Measurements from ENCODE around the gene UBN1.

UBN1 gene

DNA sequence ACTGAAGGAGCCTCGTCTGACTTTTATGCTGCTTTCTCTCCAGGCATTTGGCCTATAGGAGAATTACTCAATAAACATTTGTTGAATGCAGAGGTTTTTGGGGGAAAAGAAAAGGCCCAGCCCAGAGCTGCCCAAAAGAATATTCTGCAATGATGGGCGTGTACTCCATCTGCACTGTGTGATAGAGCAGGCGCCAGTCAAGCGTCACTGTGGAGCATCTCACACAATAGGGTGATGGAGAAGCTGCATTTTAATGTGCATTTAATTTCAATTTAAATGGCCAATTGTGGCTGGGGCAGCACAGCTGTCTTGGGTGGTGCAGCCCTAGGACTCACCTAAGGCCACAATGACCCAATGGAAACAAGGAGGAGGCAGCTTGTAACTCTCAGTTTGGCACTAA, 20.8 kb upstream of the UBN1 start:
- Histone ChIP-seq H3K4me3 (ENCODE audit: low read depth in 1 of 2, low read length in 1 of 2) (no peak overlapping the region), H3K4me1 (ENCODE audit: control insufficient read depth in 1 of 2, insufficient read depth in 1 of 2, low read depth in 1 of 2, low read length in 1 of 2) (no peaks in the 10 kb centered on the region), H3K27ac (no peak overlapping the region), H3K9me3 (no peaks in the 10 kb centered on the region), H3K36me3 (peaks cover 99% of the 10 kb centered on the region), H3K27me3 (no peaks in the 10 kb centered on the region)
- TF ChIP-seq CTCF (IDR thresholded peaks at IDR 0.05) = no peak

DNA sequence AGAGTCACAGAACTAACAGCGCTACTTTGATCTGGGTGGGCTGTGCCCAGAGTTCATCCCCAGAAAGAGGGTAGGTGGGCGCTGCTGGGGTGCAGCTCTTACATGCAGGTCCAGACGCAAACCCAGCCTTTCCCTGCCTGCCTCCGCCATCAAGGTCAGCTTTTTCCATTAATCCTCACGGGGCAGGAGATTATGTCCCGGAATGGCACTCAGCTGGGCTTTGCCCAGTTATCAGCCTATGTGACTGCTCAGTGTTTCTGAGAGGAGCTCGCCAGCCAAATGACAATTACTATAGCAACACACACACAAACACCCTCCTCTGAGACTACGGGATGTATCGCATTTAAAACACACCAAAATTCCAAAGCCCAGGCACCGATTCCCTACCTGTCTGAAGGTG, 20.3 kb upstream of the UBN1 start:
- TF ChIP-seq CTCF (IDR thresholded peaks at IDR 0.05) = no peak
- Histone ChIP-seq H3K4me1 (ENCODE audit: control insufficient read depth in 1 of 2, insufficient read depth in 1 of 2, low read depth in 1 of 2, low read length in 1 of 2) (no peaks in the 10 kb centered on the region), H3K27ac (no peak overlapping the region), H3K9me3 (no peaks in the 10 kb centered on the region), H3K36me3 (peaks cover 99% of the 10 kb centered on the region), H3K4me3 (ENCODE audit: low read depth in 1 of 2, low read length in 1 of 2) (no peak overlapping the region), H3K27me3 (no peaks in the 10 kb centered on the region)

DNA sequence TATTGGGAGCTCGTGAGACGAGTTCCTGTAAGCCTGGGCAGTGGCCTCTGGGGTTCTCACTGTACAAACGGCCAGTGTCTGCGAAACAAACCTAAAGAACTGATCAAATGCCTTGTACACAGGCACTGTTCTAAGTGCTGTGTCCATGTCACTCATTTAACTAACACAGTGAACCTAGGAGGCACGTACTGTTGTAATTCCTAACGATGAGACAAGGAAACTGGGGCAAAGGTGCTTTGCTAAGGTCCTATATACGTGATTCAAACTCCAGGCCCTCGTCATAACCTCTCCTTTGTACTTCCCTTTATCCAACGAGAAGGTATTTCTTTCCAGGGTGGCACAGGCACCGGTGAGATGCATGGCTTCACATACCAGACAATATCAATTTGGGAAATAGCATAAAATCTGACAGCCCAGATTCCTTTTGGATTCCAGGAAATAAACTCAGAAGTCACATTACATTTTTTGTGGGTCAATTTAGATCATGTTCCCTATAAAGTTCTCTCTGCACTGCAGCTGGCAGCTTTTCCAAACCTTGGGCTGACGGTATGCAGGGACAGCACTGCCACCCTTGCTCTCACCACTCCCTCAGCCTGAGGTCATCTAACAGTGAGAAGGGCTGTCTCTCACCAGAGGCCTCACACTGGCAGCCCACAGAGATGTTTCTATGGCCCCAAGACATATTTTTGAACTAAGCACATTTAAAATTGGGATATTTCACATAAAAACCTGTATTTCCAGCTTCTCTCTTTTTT, 18.5 kb upstream of the UBN1 start:
- Histone ChIP-seq H3K4me1 (ENCODE audit: control insufficient read depth in 1 of 2, insufficient read depth in 1 of 2, low read depth in 1 of 2, low read length in 1 of 2) (no peaks in the 10 kb centered on the region), H3K4me3 (ENCODE audit: low read depth in 1 of 2, low read length in 1 of 2) (no peak overlapping the region), H3K9me3 (no peaks in the 10 kb centered on the region), H3K27ac (no peak overlapping the region), H3K27me3 (no peaks in the 10 kb centered on the region), H3K36me3 (peaks cover 98% of the 10 kb centered on the region)
- TF ChIP-seq CTCF (IDR thresholded peaks at IDR 0.05) = no peak

DNA sequence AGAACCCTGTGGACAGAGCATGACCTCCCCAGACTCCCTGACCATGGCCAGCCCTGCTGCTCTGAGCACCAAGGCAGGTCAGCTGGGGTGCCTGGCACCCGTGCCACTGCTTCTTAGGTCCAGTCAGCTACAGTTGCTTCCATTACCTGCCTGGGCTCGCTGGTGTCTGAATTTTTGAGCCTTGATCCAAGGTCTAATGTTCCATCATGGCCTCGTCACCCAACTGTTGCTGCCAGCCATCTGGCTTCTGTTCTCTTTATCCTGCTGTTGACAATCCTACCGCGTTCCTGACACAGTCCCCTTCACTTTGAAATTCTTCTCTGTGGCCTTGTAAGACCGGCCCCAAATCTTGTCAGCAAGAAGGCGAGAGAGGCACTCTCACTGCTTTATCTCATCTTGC, 16.9 kb upstream of the UBN1 start:
- Histone ChIP-seq H3K27ac (no peak overlapping the region), H3K4me3 (ENCODE audit: low read depth in 1 of 2, low read length in 1 of 2) (no peak overlapping the region), H3K4me1 (ENCODE audit: control insufficient read depth in 1 of 2, insufficient read depth in 1 of 2, low read depth in 1 of 2, low read length in 1 of 2) (no peaks in the 10 kb centered on the region), H3K27me3 (no peaks in the 10 kb centered on the region), H3K9me3 (no peaks in the 10 kb centered on the region), H3K36me3 (peaks cover 95% of the 10 kb centered on the region)
- no peak for TF ChIP-seq CTCF (IDR thresholded peaks at IDR 0.05)

GRCh38 chr16:4831616-4832015, 15.7 kb upstream of the UBN1 start:
- Histone ChIP-seq H3K9me3 (no peaks in the 10 kb centered on the region), H3K36me3 (peaks cover 95% of the 10 kb centered on the region), H3K4me1 (ENCODE audit: control insufficient read depth in 1 of 2, insufficient read depth in 1 of 2, low read depth in 1 of 2, low read length in 1 of 2) (no peaks in the 10 kb centered on the region), H3K4me3 (ENCODE audit: low read depth in 1 of 2, low read length in 1 of 2) (no peak overlapping the region), H3K27ac (no peak overlapping the region), H3K27me3 (no peaks in the 10 kb centered on the region)
- no peak for TF ChIP-seq CTCF (IDR thresholded peaks at IDR 0.05)
